WTC11 (cell line): Measurements from ENCODE around the gene SPG11. TPM values are rescaled to one million over a fixed set of nuclear protein-coding genes. Genes with fewer than 3 reads are reported as not detected.

Source experiments
- ATAC-seq: fragments of 200-7000 bp; cut with Tn5 transposase; 2 replicates; pipeline ENCODE4 v1.10.0; 2021; ENCODE audit warnings: mild to moderate bottlenecking, moderate library complexity
- CTCF ChIA-PET: fragments of 300-600 bp; sonication (Branson Sonifier 250); formaldehyde crosslinking; loops from one replicate; lab custom pipeline; 2021; ENCODE audit warnings: antibody characterized with exemption; lab: Charles Lee
- POLR2A ChIA-PET: fragments of 350-600 bp; sonication (Branson Sonifier 250); formaldehyde crosslinking; loops from one replicate; lab custom pipeline; 2021; ENCODE audit warnings: antibody characterized with exemption; lab: Charles Lee
- DNase-seq: peaks from one replicate; pipeline ENCODE4 v3.0.0; 2021; ENCODE audit warnings: low spot score
- H3K27ac Mint-ChIP-seq: 2 replicates; pipeline ENCODE4 v1.8.0; 2021; ENCODE audit warnings: mixed read lengths
- H3K27me3 Mint-ChIP-seq: 2 replicates; pipeline ENCODE4 v1.8.0; 2021; ENCODE audit warnings: low read depth, mild to moderate bottlenecking, moderate library complexity, mixed read lengths
- H3K36me3 Mint-ChIP-seq: 2 replicates; pipeline ENCODE4 v1.8.0; 2021; ENCODE audit warnings: mixed read lengths
- H3K4me1 Mint-ChIP-seq: 2 replicates; pipeline ENCODE4 v1.8.0; 2022; ENCODE audit warnings: mixed read lengths
- H3K4me3 Mint-ChIP-seq: 2 replicates; pipeline ENCODE4 v1.8.0; 2021; ENCODE audit warnings: mild to moderate bottlenecking, moderate library complexity, mixed read lengths
- H3K9me3 Mint-ChIP-seq: 2 replicates; pipeline ENCODE4 v1.8.0; 2021; ENCODE audit warnings: mixed read lengths
- ATF1 ChIP-seq: sonication (generic); formaldehyde crosslinking; IDR thresholded peaks from 2 replicates; pipeline ENCODE4 v1.8.1; 2023; ENCODE audit warnings: mild to moderate bottlenecking, moderate library complexity, missing genetic modification reagents
- FOXK1 ChIP-seq: sonication (generic); formaldehyde crosslinking; IDR thresholded peaks from 2 replicates; pipeline ENCODE4 v1.8.0; 2022; ENCODE audit warnings: mild to moderate bottlenecking, moderate library complexity, missing genetic modification reagents
- GTF2I ChIP-seq: fragments of 250-450 bp; sonication (Bioruptor Pico); conservative IDR thresholded peaks from 2 replicates; pipeline ENCODE4 v1.4.0; 2021; ENCODE audit warnings: mild to moderate bottlenecking
- JUN ChIP-seq: sonication (generic); formaldehyde crosslinking; IDR thresholded peaks from 2 replicates; pipeline ENCODE4 v1.8.0; 2023; ENCODE audit warnings: mild to moderate bottlenecking, missing genetic modification reagents
- KAT7 ChIP-seq: sonication (generic); formaldehyde crosslinking; IDR thresholded peaks from 2 replicates; pipeline ENCODE4 v1.8.1; 2023; ENCODE audit warnings: missing genetic modification reagents, mild to moderate bottlenecking, borderline replicate concordance
- RORB ChIP-seq: fragments of 250-450 bp; sonication (Bioruptor Pico); IDR thresholded peaks from 2 replicates; pipeline ENCODE4 v1.9.0; 2021; ENCODE audit warnings: mild to moderate bottlenecking
- ZNF121 ChIP-seq: sonication (generic); formaldehyde crosslinking; IDR thresholded peaks from 2 replicates; pipeline ENCODE4 v1.8.0; 2023; ENCODE audit warnings: missing genetic modification reagents
- ZNF263 ChIP-seq: sonication (generic); formaldehyde crosslinking; IDR thresholded peaks from 2 replicates; pipeline ENCODE4 v1.8.1; 2022; ENCODE audit warnings: low read depth, mild to moderate bottlenecking, moderate library complexity, missing genetic modification reagents
- ZNF396 ChIP-seq: fragments of 250-450 bp; sonication (Bioruptor Pico); IDR thresholded peaks from 2 replicates; pipeline ENCODE4 v1.8.0; 2021; ENCODE audit warnings: mild to moderate bottlenecking, moderate library complexity, borderline replicate concordance
- ZNF416 ChIP-seq: fragments of 250-450 bp; sonication (Bioruptor Pico); IDR thresholded peaks from 2 replicates; pipeline ENCODE4 v1.9.0; 2021; ENCODE audit warnings: mild to moderate bottlenecking, inconsistent platforms
- ZNF423 ChIP-seq: fragments of 250-450 bp; sonication (Bioruptor Pico); IDR thresholded peaks from 2 replicates; pipeline ENCODE4 v2.1.2; 2022; ENCODE audit warnings: mild to moderate bottlenecking, moderate library complexity
- total RNA-seq: library from RNA; stranded (reverse); gene quantifications from 3 replicates; pipeline ENCODE4 v1.2.3, GENCODE V29; 2021
- TF ChIP-seq, protein P1 (sequence below): sonication (generic); formaldehyde crosslinking; conservative IDR thresholded peaks from 2 replicates; pipeline ENCODE4 v1.8.1; 2022; ENCODE audit warnings: mild to moderate bottlenecking, missing genetic modification reagents
- TF ChIP-seq, protein P2 (sequence below): fragments of 250-450 bp; sonication (Bioruptor Pico); IDR thresholded peaks from 2 replicates; pipeline ENCODE4 v2.1.2; 2022; ENCODE audit warnings: mild to moderate bottlenecking, moderate library complexity
- TF ChIP-seq, protein P3 (sequence below): sonication (generic); formaldehyde crosslinking; IDR thresholded peaks from 2 replicates; pipeline ENCODE4 v1.8.1; 2023; ENCODE audit warnings: mild to moderate bottlenecking, missing genetic modification reagents
- TF ChIP-seq, protein P4 (sequence below): sonication (generic); formaldehyde crosslinking; IDR thresholded peaks from 2 replicates; pipeline ENCODE4 v1.8.0; 2022; ENCODE audit warnings: mild to moderate bottlenecking, missing genetic modification reagents
- TF ChIP-seq, protein P5 (sequence below): sonication (generic); formaldehyde crosslinking; IDR thresholded peaks from 2 replicates; pipeline ENCODE4 v1.8.1; 2023; ENCODE audit warnings: mild to moderate bottlenecking, missing genetic modification reagents, borderline replicate concordance
- TF ChIP-seq, protein P6 (sequence below): sonication (generic); formaldehyde crosslinking; IDR thresholded peaks from 2 replicates; pipeline ENCODE4 v1.8.0; 2022; ENCODE audit warnings: mild to moderate bottlenecking, missing genetic modification reagents

Gene SPG11
- total RNA-seq, 1 experiment from 2014 or later: 46.4 TPM

DNA sequence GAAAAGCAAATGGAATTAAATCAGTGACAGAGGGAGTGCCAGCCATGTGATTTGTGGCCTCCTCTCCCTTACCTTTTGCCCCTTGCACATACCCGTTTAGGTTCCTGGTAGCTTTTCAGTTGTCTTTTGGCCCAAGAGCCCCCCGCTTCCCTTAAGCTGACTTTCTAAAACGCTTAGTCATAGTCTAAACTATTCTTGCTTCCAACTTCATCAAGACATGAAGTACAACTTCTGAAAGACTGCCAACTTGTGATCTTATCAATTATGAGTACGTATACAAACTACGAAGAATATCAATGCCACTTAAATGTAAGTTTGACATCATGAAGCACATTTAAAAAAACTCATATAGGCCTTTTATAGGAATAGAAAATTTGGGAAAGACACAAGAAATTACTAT is 64.6 kb downstream of the SPG11 start:
- CTCF ChIA-PET: no interaction called here
- no peaks in the 10 kb centered on the region for H3K4me1 Mint-ChIP-seq
- DNase-seq: no peak
- no peak overlapping the region for H3K27ac Mint-ChIP-seq
- no peak overlapping the region for H3K4me3 Mint-ChIP-seq
- TF ChIP-seq FOXK1 (CRISPR knock-in tag): no peak
- TF ChIP-seq ZNF416 (CRISPR knock-in tag): no peak
- H3K9me3 Mint-ChIP-seq: no peaks in the 10 kb centered on the region
- POLR2A ChIA-PET: no interaction called here
- no peaks in the 10 kb centered on the region for H3K27me3 Mint-ChIP-seq
- no peak for ATAC-seq
- H3K36me3 Mint-ChIP-seq: peaks cover 37% of the 10 kb centered on the region

DNA sequence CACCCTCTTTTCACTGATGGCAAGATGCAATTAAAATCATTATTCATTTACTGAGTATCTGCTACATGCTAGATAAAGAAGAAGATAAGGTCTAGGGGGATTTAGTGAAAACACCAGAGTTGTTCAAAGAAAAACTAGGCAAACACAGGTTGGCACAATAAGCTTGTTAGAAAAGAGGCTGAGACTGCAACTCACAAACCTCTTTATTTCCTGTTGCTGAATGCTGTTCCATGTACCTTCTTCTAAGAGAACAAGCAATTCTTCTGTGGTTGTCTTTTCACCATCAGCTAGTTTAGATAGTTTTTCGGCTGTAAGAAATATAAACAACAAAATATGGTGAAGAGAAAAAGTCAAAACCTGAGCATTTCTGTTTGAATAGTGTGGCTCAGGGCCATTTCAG is 65.4 kb downstream of the SPG11 start:
- peaks cover 36% of the 10 kb centered on the region for H3K36me3 Mint-ChIP-seq
- no peaks in the 10 kb centered on the region for H3K9me3 Mint-ChIP-seq
- POLR2A ChIA-PET: no interaction called here
- TF ChIP-seq ZNF121 (CRISPR knock-in tag) (no peak), ZNF263 (no peak), ATF1 (CRISPR knock-in tag) (no peak), ZNF423 (no peak), GTF2I (CRISPR knock-in tag) (no peak), FOXK1 (CRISPR knock-in tag) (no peak), RORB (CRISPR knock-in tag) (no peak)
- TF ChIP-seq, protein P1, sequence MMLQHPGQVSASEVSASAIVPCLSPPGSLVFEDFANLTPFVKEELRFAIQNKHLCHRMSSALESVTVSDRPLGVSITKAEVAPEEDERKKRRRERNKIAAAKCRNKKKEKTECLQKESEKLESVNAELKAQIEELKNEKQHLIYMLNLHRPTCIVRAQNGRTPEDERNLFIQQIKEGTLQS (CRISPR knock-in tag): no peak
- TF ChIP-seq, protein P2, sequence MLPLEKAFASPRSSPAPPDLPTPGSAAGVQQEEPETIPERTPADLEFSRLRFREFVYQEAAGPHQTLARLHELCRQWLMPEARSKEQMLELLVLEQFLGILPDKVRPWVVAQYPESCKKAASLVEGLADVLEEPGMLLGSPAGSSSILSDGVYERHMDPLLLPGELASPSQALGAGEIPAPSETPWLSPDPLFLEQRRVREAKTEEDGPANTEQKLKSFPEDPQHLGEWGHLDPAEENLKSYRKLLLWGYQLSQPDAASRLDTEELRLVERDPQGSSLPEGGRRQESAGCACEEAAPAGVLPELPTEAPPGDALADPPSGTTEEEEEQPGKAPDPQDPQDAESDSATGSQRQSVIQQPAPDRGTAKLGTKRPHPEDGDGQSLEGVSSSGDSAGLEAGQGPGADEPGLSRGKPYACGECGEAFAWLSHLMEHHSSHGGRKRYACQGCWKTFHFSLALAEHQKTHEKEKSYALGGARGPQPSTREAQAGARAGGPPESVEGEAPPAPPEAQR (CRISPR knock-in tag): no peak
- TF ChIP-seq, protein P3, sequence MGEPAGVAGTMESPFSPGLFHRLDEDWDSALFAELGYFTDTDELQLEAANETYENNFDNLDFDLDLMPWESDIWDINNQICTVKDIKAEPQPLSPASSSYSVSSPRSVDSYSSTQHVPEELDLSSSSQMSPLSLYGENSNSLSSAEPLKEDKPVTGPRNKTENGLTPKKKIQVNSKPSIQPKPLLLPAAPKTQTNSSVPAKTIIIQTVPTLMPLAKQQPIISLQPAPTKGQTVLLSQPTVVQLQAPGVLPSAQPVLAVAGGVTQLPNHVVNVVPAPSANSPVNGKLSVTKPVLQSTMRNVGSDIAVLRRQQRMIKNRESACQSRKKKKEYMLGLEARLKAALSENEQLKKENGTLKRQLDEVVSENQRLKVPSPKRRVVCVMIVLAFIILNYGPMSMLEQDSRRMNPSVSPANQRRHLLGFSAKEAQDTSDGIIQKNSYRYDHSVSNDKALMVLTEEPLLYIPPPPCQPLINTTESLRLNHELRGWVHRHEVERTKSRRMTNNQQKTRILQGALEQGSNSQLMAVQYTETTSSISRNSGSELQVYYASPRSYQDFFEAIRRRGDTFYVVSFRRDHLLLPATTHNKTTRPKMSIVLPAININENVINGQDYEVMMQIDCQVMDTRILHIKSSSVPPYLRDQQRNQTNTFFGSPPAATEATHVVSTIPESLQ: no peak
- TF ChIP-seq, protein P4, sequence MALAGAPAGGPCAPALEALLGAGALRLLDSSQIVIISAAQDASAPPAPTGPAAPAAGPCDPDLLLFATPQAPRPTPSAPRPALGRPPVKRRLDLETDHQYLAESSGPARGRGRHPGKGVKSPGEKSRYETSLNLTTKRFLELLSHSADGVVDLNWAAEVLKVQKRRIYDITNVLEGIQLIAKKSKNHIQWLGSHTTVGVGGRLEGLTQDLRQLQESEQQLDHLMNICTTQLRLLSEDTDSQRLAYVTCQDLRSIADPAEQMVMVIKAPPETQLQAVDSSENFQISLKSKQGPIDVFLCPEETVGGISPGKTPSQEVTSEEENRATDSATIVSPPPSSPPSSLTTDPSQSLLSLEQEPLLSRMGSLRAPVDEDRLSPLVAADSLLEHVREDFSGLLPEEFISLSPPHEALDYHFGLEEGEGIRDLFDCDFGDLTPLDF (CRISPR knock-in tag): no peak
- ATAC-seq: no peak
- no peak overlapping the region for H3K4me3 Mint-ChIP-seq
- no peak for DNase-seq
- no peaks in the 10 kb centered on the region for H3K27me3 Mint-ChIP-seq
- H3K27ac Mint-ChIP-seq: peak overlapping the region; percentile 7; the same call in 1 of the 2 replicates
- CTCF ChIA-PET: no interaction called here
- no peaks in the 10 kb centered on the region for H3K4me1 Mint-ChIP-seq

DNA sequence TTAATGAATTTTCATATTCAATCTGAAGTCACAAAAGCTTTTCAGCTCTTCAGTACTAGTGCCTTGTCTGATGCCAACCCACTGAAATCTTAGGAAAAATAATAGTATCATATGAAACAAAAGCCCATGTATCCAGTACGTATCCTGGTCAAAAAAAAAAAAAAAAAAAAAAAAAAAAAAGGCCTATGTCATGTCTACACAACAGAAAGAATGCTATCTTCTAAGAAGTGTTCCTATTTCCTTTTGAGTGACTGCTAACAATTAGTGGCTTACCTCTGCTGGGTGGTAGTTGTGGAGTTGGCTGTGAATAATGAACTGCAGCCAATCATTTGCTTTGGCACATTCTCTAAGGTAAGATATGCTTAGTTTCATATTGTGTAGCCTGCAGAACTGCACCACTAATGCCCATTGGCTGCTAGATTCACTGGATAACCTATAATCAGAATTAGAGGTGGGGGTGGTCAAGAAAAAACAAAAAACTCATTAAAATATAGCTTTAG is 66.9 kb downstream of the SPG11 start:
- Mint-ChIP-seq H3K4me3 (no peak overlapping the region), H3K4me1 (no peaks in the 10 kb centered on the region), H3K9me3 (no peaks in the 10 kb centered on the region), H3K27me3 (no peaks in the 10 kb centered on the region), H3K36me3 (peaks cover 33% of the 10 kb centered on the region), H3K27ac (no peak overlapping the region)
- TF ChIP-seq, protein P5, sequence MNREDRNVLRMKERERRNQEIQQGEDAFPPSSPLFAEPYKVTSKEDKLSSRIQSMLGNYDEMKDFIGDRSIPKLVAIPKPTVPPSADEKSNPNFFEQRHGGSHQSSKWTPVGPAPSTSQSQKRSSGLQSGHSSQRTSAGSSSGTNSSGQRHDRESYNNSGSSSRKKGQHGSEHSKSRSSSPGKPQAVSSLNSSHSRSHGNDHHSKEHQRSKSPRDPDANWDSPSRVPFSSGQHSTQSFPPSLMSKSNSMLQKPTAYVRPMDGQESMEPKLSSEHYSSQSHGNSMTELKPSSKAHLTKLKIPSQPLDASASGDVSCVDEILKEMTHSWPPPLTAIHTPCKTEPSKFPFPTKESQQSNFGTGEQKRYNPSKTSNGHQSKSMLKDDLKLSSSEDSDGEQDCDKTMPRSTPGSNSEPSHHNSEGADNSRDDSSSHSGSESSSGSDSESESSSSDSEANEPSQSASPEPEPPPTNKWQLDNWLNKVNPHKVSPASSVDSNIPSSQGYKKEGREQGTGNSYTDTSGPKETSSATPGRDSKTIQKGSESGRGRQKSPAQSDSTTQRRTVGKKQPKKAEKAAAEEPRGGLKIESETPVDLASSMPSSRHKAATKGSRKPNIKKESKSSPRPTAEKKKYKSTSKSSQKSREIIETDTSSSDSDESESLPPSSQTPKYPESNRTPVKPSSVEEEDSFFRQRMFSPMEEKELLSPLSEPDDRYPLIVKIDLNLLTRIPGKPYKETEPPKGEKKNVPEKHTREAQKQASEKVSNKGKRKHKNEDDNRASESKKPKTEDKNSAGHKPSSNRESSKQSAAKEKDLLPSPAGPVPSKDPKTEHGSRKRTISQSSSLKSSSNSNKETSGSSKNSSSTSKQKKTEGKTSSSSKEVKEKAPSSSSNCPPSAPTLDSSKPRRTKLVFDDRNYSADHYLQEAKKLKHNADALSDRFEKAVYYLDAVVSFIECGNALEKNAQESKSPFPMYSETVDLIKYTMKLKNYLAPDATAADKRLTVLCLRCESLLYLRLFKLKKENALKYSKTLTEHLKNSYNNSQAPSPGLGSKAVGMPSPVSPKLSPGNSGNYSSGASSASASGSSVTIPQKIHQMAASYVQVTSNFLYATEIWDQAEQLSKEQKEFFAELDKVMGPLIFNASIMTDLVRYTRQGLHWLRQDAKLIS (CRISPR knock-in tag): no peak
- TF ChIP-seq, protein P6, sequence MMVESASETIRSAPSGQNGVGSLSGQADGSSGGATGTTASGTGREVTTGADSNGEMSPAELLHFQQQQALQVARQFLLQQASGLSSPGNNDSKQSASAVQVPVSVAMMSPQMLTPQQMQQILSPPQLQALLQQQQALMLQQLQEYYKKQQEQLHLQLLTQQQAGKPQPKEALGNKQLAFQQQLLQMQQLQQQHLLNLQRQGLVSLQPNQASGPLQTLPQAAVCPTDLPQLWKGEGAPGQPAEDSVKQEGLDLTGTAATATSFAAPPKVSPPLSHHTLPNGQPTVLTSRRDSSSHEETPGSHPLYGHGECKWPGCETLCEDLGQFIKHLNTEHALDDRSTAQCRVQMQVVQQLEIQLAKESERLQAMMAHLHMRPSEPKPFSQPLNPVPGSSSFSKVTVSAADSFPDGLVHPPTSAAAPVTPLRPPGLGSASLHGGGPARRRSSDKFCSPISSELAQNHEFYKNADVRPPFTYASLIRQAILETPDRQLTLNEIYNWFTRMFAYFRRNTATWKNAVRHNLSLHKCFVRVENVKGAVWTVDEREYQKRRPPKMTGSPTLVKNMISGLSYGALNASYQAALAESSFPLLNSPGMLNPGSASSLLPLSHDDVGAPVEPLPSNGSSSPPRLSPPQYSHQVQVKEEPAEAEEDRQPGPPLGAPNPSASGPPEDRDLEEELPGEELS: no peak
- TF ChIP-seq JUN (CRISPR knock-in tag) (no peak), ZNF396 (no peak), KAT7 (no peak)
- TF ChIP-seq, protein P1 (CRISPR knock-in tag): no peak
- ChIA-PET CTCF (interaction anchor here (0.6 to 1.9 kb wide), 2 partner anchors 12 to 114 kb away, joined by 3 to 5 read pairs; partner anchors contain the start of gene PATL2), POLR2A (no interaction called here)
- ATAC-seq (no peak), DNase-seq (no peak)
